PFSK-1 (cell line): ENCODE measurements around the gene PARP3.

Experiments used
- FOXP2 ChIP-seq: optimal IDR thresholded peaks from 2 replicates; pipeline ENCODE3; 2011; ENCODE audit warnings: borderline replicate concordance, control low read depth, inconsistent platforms; ENCODE audit not compliant: insufficient read depth; ENCODE audit errors: extremely low read length, extremely low read depth
- POLR2AphosphoS5 ChIP-seq: IDR thresholded peaks from 2 replicates; pipeline ENCODE4 v1.6.1; 2012; ENCODE audit warnings: low read depth, mild to moderate bottlenecking, control low read depth, low read length, moderate library complexity
- SIN3A ChIP-seq: IDR thresholded peaks from 2 replicates; pipeline ENCODE4 v1.6.1; 2012; ENCODE audit warnings: mild to moderate bottlenecking, low read length, moderate library complexity, borderline replicate concordance; ENCODE audit not compliant: insufficient read depth
- TAF1 ChIP-seq: IDR thresholded peaks from 2 replicates; pipeline ENCODE4 v1.6.1; 2012; ENCODE audit warnings: low read length, control low read depth, borderline replicate concordance; ENCODE audit not compliant: insufficient read depth
- TF ChIP-seq, protein P1 (sequence below), 2 experiments: IDR thresholded peaks; 2 replicates each; pipeline versions ENCODE4 v1.6.1 to v1.8.0; 2011 to 2012; ENCODE audit warnings: low read depth in 2 of 2, low read length in 2 of 2, control low read depth in 1 of 2, inconsistent platforms in 1 of 2, mild to moderate bottlenecking in 1 of 2, moderate library complexity in 1 of 2; ENCODE audit not compliant: insufficient read depth in 1 of 2

PARP3 gene

DNA sequence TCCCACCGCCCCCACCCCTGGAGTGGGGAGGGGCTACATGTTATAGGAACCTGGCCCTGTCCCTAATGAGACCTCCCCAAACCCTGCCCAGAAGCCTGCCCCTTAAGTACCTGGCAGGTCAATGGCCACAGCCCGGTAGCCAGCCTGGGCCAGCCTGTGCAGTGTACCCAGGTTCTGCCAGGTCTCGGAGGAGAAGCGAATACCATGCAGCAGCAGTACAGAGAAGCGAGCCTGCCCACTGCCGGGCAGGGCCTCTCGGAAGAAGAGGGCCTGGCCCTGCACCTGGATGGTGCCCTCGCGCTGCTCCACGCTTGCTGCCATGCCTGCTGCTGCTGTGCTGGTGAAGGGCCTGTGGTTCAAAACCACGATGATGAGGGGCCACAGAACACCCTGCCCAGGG lies 29.2 kb downstream of the PARP3 start:
- TF ChIP-seq TAF1 (no peak), SIN3A (no peak), FOXP2 (no peak), POLR2AphosphoS5 (no peak)
- TF ChIP-seq, protein P1, sequence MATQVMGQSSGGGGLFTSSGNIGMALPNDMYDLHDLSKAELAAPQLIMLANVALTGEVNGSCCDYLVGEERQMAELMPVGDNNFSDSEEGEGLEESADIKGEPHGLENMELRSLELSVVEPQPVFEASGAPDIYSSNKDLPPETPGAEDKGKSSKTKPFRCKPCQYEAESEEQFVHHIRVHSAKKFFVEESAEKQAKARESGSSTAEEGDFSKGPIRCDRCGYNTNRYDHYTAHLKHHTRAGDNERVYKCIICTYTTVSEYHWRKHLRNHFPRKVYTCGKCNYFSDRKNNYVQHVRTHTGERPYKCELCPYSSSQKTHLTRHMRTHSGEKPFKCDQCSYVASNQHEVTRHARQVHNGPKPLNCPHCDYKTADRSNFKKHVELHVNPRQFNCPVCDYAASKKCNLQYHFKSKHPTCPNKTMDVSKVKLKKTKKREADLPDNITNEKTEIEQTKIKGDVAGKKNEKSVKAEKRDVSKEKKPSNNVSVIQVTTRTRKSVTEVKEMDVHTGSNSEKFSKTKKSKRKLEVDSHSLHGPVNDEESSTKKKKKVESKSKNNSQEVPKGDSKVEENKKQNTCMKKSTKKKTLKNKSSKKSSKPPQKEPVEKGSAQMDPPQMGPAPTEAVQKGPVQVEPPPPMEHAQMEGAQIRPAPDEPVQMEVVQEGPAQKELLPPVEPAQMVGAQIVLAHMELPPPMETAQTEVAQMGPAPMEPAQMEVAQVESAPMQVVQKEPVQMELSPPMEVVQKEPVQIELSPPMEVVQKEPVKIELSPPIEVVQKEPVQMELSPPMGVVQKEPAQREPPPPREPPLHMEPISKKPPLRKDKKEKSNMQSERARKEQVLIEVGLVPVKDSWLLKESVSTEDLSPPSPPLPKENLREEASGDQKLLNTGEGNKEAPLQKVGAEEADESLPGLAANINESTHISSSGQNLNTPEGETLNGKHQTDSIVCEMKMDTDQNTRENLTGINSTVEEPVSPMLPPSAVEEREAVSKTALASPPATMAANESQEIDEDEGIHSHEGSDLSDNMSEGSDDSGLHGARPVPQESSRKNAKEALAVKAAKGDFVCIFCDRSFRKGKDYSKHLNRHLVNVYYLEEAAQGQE (IDR thresholded peaks at IDR 0.05; ENCODE audit: insufficient read depth in 1 of 2, low read depth in 2 of 2, low read length in 2 of 2): no peak

DNA sequence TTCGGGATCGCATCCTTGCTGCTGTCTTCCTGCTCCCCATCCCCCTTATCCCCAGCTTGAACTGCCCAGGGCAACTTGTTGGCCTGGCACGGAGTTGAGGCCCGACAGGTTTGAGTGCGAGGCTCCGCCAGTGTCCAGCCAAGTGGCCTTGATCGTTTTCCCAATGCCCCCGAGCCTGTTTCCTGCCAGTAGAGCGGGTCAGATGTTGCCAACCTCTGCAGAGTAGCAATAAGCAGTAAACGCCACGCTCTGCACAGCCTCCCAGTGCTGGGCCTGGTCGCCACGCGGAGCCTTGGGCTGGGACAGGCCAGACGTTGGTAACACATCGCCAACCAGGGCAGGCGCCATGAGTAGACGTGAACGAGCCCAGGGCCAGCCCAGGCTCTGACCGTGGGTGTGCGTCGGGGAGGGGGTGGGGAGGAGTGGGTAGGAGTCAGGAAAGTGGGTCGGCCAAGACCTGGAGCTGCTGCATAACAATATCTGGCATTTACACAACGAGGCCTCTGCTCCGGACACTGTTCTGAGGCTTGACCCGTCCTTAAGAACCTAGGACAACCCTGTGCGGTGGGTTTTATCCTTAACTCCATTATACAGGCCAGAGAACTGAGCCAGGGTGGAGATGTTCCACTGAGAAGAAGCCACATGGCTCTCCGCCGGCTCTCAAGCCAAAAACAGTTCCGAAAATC lies 32.3 kb downstream of the PARP3 start:
- TF ChIP-seq FOXP2 (no peak), POLR2AphosphoS5 (no peak), TAF1 (no peak), SIN3A (no peak)
- TF ChIP-seq, protein P1 (IDR thresholded peaks at IDR 0.05; ENCODE audit: insufficient read depth in 1 of 2, low read depth in 2 of 2, low read length in 2 of 2): no peak

DNA sequence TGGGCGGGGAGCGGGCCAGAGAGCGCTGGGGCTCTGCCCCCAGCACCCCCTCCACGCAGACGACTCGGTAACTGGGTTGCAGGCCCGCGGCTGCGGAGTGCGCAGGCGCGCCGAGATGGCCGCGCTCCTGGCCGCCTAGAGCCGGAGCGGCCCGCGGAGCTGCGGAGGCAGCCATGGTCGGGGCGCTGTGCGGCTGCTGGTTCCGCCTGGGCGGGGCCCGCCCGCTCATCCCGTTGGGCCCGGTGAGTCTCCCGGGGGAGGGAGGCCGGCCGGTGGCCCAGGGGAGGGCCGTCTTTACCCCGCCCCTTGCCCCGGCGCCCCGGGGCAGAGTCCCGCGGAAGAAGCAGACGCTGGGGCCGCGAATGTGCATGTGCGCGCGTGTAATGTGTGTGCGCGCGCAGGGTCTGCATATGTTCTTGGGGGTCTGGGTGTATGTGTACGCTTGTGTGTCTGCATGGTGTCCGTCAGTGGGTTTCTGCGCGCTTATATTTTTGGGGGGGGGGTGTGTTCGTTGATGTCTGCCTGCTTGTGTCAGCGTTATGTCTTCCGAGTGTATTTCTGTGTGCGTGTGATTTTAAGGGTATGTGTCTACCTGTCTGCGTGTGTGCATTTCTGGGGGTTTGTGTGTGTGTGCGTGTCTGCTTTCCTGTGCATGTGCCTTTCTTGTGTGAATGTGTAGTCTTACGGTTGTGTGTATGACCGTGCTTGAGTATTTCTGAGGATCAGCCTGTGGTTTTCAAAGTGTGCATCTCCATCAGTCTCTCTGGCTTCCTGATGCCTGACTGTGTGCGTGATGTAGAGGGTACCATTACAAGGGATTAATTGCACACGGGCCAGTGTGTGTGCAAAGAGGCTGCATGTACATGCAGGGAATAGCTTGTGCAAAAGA lies 33.0 kb downstream of the PARP3 start, which contains the start of gene ABHD14A:
Gene ABHD14A (plus strand): TSS at position 102 of the 889 bp plus-strand sequence. CDS start 72 bp downstream, at position 174.
- TF ChIP-seq POLR2AphosphoS5 (peak; percentile 53; the same call in 1 of the 2 replicates), FOXP2 (no peak), TAF1 (no peak)

DNA sequence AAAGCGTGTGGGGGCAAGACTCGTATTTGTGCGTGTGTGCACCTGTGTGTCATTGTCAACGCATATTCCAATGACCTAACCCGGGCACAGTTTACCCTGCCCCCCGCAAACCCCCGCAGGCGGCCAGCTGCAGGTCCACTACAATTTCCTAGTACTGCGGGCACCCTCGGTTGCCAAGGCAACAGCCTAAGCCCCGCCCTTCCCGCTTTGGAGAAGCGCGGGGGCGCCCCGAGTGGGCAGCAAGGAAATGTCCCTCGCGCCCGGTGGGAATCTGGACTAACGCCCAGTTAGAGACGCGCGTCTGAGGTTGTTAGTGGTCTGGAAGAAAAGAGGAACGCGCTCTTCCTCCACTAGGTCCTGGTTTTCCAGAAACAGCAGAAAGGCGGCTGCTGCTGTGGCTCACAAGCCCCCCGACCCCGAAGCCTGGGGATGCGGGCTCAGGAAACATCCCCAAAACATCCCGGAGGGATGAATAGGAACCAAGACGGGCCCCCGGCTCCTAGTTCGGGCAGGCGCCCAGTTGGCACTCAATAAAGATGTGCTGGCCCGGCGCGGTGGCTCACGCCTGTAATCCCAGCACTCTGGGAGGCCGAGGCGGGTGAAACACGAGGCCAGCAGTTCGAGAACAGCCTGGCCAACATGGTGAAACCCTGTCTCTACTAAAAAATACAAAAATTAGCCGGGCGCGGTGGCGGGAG lies 33.8 kb downstream of the PARP3 start:
- no peak for TF ChIP-seq SIN3A
- no peak for TF ChIP-seq POLR2AphosphoS5
- TF ChIP-seq, protein P1 (IDR thresholded peaks at IDR 0.05; ENCODE audit: insufficient read depth in 1 of 2, low read depth in 2 of 2, low read length in 2 of 2): no peak

DNA sequence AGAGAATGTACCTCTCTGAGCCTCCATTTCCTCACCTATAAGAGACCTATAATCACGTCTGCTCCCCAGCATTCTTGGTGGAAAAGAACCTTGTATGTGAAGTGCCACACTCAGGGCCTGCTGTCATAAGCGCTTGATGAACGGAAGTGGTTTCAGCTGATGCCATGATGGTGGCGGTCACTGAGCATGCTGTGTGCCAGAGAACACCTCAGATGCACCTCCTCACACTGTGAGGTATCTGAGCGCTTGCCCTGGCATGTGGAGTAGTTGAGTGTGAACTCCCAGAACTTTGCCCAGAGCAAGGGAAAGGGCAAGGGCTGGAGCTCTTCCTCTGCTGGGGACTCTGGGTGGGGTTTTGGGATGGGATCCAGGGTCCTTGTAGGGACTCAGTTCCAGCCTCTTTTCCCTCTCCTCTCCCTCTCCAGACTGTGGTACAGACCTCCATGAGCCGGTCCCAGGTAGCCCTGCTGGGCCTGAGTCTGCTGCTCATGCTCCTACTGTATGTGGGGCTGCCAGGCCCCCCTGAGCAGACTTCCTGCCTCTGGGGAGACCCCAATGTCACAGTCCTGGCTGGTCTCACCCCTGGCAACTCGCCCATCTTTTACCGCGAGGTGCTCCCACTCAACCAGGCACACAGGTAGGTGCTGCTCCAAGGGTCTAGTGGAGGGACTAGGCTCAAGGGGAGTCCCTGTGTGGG lies 35.4 kb downstream of the PARP3 start:
- TF ChIP-seq, protein P1 (IDR thresholded peaks at IDR 0.05; ENCODE audit: insufficient read depth in 1 of 2, low read depth in 2 of 2, low read length in 2 of 2): no peak
- no peak for TF ChIP-seq POLR2AphosphoS5
- TF ChIP-seq FOXP2: no peak
- TF ChIP-seq TAF1: no peak
